GM10266 (cell line): ENCODE data around the gene PRKAR1A.

ENCODE experiments used
- DNase-seq: peaks from one replicate; pipeline ENCODE4 v3.0.0; 2012; ENCODE audit errors: extremely low spot score
- CTCF ChIP-seq: IDR thresholded peaks from 2 replicates; pipeline ENCODE4 v1.5.1; 2012; ENCODE audit warnings: mild to moderate bottlenecking, low read depth; ENCODE audit not compliant: control insufficient read depth, insufficient read depth; ENCODE audit errors: missing control alignments

Gene PRKAR1A

GRCh38 chr17:68535922-68536321 is 23.7 kb downstream of the PRKAR1A start:
- no peak for TF ChIP-seq CTCF
- no peak for DNase-seq

GRCh38 chr17:68539548-68540467 is 27.6 kb downstream of the PRKAR1A start:
- DNase-seq, result no peak
- peak; percentile 33 for TF ChIP-seq CTCF

GRCh38 chr17:68540981-68541380 is 28.8 kb downstream of the PRKAR1A start:
- TF ChIP-seq CTCF, result no peak
- DNase-seq, result no peak

GRCh38 chr17:68541816-68542215 is 29.6 kb downstream of the PRKAR1A start:
- DNase-seq, result no peak
- no peak for TF ChIP-seq CTCF

- no peak for TF ChIP-seq CTCF
- DNase-seq, result no peak
These were observed 30.7 kb downstream of the PRKAR1A start for GRCh38 chr17:68542698-68543463.

GRCh38 chr17:68544111-68544915 is 32.1 kb downstream of the PRKAR1A start:
- DNase-seq, result no peak
- no peak for TF ChIP-seq CTCF

- DNase-seq, result no peak
- no peak for TF ChIP-seq CTCF
These were observed 44.3 kb downstream of the PRKAR1A start for GRCh38 chr17:68556551-68556950.
